ENCODE data around the gene TMEM98.
A peak's percentile ranks its signal among the peaks of the same experiment; 100 is the strongest.
"Not testable (repeated sequence)": the region's sequence is repeated elsewhere in the genome, so short reads cannot be mapped to it uniquely, and the experiment has no call there.

TMEM98 gene

DNA sequence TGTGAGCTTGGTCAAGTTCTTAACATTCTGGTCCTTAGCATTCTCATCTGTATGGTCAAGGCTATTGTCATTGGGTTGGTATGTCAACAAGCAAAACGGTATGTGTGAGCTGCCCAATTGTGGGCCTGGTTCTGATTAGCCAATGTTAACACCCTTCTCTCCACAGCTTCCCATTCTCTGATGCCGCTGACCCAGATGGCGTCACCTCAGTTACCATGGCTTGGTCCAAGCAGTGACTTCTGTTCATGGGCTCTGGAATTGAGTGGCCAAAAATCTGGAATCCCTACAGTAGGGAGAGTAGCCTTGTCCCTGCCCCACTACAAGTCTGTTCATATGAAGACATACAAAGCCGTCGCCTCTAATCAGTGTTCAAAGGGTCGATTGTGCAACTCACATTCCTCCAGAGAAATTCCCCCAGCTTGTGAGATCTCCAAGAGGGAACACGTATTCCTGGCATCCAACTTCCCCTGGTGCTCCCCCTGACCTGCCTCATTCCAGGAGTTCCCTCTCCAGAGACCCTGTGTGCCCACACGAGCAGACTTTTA, 15.8 kb downstream of the TMEM98 start:
- peak; percentile 30 for DNase-seq (ENCODE audit: low read depth)

- DNase-seq (ENCODE audit: low read depth): no peak
Measured at GRCh38 chr17:32944248-32945020, 16.5 kb downstream of the TMEM98 start.

GRCh38 chr17:32946375-32947135, 18.6 kb downstream of the TMEM98 start:
- DNase-seq (ENCODE audit: low read depth): no peak

DNA sequence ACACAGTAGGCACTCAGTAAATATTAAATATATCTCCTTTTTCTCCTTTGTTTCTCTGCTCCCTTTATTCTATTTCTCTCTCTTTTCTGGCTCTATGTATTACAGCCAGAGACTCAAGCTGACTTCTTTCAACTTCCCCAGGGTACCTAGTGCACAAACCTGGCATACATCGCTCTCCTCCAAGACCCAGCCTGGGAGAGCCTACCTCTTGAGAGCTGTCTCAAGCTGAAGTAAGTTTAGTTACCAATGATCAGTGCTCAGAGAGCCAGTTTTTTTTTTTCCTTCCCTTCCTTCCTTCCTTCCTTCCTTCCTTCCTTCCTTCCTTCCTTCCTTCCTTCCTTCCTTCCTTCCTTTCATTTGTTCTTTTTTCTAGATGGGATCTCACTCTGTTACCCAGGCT, 19.8 kb downstream of the TMEM98 start:
- DNase-seq (ENCODE audit: low read depth): no peak

DNA sequence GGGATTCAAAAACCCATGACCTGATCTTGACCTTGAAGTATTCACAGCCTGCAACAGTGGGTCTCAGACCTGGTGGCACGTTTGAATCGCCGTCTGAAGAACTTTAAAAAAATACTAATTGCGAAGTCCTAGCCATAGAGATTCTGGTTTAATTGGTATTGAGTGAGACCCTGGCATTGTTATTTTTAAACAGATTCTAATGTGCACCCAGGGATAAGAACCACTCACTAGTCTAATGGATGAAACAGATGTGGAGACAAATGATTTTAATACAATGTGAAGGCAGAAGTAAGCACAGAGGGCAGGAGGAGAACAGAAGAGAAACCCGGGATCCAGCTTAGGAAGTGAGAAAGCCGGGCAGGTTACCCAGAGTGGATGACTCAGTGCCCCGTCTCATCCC, 21.2 kb downstream of the TMEM98 start:
- no peak for DNase-seq (ENCODE audit: low read depth)

DNA sequence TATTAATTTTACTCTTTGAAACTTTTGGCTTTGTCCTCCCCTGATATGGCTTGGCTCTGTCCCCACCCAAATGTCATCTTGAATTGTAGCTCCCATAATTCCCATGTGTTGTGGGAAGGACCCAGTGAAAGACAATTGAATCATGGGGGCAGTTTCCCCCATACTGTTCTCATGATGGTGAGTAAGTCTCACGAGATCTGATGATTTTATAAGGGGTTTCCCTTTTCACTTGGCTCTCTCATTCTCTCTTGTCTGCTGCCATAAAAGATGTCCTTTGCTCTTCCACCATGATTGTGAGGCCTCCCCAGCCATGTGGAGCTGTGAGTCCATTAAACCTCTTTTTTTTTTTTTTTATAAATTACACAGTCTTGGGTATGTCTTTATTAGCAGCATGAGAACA, 24.5 kb downstream of the TMEM98 start:
- not testable (repeated sequence) for DNase-seq (ENCODE audit: low read depth)

- DNase-seq (ENCODE audit: low read depth): no peak
Measured at GRCh38 chr17:32953045-32953444, 25.1 kb downstream of the TMEM98 start.

GRCh38 chr17:32953857-32954256, 25.9 kb downstream of the TMEM98 start:
- DNase-seq (ENCODE audit: low read depth): no peak

DNA sequence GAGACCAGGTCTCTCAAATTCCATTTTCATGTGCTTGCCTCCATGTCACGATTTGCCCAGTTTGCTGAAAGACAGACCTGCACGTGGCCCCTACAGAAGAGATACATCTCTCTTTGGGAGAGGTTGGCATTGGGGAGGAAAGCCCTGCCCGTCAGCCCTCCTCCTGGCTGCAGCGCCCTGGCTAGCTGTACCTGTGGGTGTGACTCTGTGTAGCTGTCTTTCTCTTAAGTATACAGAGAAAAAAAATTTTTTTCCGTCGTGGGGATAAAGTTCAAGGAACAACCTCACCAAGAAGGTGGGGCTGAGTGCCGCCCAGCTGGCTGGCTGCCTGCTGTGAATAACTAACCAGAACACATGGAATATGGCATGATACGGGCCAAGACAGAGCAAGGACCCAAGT, 26.5 kb downstream of the TMEM98 start:
- no peak for DNase-seq (ENCODE audit: low read depth)

GRCh38 chr17:32955155-32955554, 27.2 kb downstream of the TMEM98 start:
- no peak for DNase-seq (ENCODE audit: low read depth)

DNA sequence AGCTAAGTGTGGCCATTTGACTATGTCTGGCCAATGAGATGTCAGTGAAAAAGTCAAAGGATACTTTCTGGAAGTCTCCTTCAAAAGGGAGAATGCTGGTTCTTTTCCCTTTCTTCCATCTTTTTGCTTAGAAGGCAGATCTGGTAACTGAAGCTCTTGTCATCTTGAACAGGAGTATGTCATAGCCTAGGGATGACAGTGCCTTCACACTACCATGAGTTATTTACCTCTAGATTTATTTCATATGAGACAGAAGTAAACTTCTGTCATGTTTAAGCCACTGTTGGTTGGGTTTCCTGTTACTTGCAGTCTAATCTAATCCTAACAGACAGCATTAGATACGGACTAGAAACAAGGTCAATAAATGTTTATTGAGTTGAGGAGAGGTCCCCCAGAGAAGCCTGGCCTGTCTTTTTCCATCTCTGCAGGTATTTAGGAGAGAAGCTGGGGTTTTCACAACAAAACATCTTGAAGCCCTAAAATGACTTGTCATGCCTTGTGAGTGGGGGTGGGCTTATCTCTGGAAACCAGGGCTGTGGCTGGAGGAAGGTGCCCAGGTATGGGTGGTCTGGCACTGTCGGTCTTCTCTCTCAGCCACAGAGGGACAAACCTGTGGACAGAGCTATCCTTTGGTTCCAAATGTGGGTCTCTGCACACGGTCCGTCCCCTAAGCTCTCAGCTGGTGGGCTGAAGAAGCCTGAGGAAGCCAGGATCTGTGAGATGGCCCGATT, 28.5 kb downstream of the TMEM98 start:
- DNase-seq (ENCODE audit: low read depth): no peak

GRCh38 chr17:32958418-32958817, 30.5 kb downstream of the TMEM98 start:
- DNase-seq (ENCODE audit: low read depth): peak; percentile 8

GRCh38 chr17:32960815-32961214, 32.9 kb downstream of the TMEM98 start:
- DNase-seq (ENCODE audit: low read depth): no peak

GRCh38 chr17:32962320-32962711, 34.4 kb downstream of the TMEM98 start:
- no peak for DNase-seq (ENCODE audit: low read depth)

DNA sequence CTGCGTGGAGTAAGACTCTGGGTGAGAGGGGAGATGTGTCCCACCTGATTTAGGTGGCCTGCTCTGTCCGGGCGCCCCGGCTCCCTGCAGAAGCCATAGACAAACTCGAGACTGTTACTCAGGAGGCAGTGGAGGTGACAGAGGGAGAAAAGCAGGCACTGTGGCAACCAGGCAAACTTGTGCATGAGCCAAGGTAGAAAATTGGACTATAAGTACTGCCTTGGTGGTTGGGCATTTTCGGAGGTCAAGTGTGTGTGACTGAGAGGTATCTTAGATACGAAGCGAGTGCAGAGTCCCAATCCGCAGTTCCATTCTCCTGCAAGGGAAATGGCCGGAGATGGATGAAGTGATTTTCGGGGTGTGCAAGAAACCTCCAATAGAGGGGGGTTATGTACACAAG, 36.6 kb downstream of the TMEM98 start:
- no peak for DNase-seq (ENCODE audit: low read depth)

DNA sequence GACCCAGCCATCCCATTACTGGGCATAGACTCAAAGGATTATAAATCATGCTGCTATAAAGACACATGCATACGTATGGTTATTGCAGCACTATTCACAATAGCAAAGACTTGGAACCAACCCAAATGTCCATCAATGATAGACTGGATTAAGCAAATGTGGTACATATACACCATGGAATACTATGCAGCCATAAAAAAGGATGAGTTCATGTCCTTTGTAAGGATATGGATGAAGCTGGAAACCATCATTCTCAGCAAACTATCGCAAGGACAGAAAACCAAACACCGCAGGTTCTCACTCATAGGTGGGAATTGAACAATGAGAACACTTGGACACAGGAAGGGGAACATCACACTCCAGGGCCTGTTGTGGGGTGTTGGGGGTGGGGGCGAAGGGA, 41.3 kb downstream of the TMEM98 start:
- DNase-seq (ENCODE audit: low read depth): not testable (repeated sequence)

- peak; percentile 39 for DNase-seq (ENCODE audit: low read depth)
Measured at GRCh38 chr17:32970281-32970680, 42.3 kb downstream of the TMEM98 start.

DNA sequence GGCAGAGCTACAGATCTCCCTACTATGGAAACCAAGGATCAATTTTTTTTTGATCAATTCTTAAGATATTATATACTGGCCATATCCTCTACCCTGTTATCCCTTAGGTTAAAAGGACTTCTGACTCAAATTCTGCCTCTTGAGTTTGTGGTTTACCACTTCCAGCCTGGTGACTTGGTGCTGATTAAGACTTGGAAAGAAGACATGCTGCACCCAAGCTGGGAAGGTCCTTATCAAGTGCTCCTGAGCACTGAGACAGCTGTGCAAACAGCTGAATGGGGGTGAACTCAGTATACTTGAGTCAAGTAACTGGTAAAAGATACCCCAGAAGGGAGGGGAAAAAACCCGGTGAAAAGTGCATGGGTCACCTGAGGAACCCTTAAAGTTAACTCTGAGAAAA, 43.2 kb downstream of the TMEM98 start:
- peak; percentile 26 for DNase-seq (ENCODE audit: low read depth)

DNA sequence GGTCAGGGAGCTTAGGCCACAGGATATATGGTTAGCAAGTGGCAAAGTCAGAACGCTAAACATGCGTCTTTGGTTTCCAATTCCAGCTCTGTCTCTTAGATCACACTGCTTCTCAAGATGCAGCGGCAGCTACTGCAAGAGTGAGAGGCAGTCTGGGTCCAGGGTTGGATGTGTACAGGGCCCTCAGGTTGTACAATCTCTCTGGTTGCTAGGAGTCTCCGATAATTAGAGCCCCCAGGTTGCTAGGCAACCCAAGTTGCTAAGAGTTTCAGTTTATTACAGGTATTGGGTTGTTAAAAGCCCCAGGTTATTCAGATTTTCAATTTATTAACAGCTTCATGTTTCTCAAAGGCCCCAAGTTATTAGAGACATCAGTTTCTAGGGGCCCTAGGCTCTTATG, 48.2 kb downstream of the TMEM98 start:
- DNase-seq (ENCODE audit: low read depth): no peak

DNA sequence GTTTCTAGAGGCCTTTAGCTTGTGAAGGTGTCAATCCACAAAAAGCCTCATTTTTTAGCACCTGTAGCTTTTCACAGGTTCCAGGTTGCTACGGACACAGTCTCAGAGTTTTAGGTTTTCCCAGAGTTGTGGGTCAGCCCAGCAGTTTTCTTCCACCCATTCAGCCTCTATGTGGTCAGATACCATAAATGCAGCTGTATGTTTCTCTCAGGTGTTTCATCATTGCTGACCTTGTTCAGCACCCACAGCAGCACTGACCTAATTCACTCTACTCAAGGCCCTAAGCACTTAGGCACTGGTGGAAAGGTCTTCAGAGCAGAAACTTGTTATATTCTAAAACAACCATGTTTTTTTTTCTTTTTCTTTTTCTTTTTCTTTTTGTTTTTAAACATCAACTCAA, 48.7 kb downstream of the TMEM98 start:
- DNase-seq (ENCODE audit: low read depth): no peak

DNA sequence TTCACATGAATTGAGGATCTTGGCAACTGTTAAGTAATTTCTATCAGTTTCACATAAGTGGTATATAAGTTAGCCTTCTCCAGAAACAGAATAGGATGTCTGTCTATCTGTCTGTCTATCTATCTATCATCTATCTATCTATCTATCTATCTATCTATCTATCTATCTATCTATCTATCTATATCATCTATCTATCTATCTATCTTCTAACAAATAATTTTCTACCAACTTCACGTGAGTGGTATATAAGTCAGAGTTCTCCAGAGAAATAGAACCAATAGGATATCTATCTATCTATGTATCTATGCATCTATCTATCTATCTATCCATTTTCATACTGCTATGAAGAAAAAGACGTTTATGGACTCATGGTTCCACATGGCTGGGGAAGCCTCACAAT, 52.3 kb downstream of the TMEM98 start:
- DNase-seq (ENCODE audit: low read depth): no peak

GRCh38 chr17:32981611-32982010, 53.7 kb downstream of the TMEM98 start:
- DNase-seq (ENCODE audit: low read depth): not testable (repeated sequence)

All from HS-5 (cell line).